K562 treated with DMSO at 1 percent for 48 hours (cell line): ENCODE results near the gene SNRPE. TPM values are rescaled to one million over a fixed set of nuclear protein-coding genes. Genes with fewer than 3 reads are reported as not detected.

Source experiments
- total RNA-seq: library from RNA; unstranded; fragments of 300-600 nt; gene quantifications from 2 replicates; pipeline ENCODE4 v1.2.3, GENCODE V29; 2022; ENCODE audit warnings: low replicate concordance; ENCODE audit errors: extremely low read depth

The SNRPE gene
- not detected in 2 replicates for total RNA-seq

DNA sequence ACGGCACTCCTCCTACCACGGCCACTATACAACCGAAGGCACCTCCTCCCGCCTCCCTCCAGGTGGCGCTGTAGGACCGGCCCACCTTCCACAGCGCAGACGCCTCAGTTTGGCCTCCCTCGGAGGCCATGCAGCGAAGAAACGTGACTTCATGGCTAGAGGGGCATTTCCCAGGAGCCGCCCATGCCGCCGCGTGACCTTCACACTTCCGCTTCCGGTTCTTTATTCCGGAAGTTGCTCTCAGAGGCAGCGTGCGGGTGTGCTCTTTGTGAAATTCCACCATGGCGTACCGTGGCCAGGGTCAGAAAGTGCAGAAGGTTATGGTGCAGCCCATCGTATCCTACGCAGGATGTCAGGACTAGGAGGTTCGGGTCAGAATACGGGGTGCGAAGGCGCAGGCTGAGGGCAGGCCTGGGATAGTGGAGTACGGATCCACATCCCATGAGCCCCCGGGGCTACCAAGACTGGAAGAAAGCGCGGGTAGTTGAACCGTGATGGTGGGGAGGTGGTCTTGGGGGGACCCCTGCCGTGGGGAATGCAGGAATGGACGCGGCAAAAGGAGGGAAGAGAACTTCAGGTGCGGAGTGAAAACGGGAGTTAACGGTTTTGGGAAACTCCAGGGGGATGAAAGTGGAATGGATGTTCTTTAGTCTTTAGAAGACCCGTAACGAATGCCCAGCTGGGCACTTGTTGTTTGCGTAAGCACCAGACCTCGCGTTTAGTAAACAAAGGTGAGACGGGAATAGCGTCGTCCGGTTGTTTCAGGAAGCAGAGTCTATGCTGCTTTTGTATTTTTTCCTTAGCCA is at the start of gene SNRPE:
Gene SNRPE (plus strand): TSS at position 221 of the 806 bp plus-strand sequence. CDS start 61 bp downstream, at position 282.

Other genes with a start within 250 kb of the SNRPE start
- not detected in 2 replicates for gene ATP2B4, start 234.8 kb upstream of the SNRPE start, total RNA-seq
- gene LAX1, start 96.4 kb upstream of the SNRPE start, total RNA-seq, result not detected in 2 replicates
- gene ZBED6, start 66.0 kb upstream of the SNRPE start, total RNA-seq, result not detected in 2 replicates
- gene ZC3H11A, start 66.0 kb upstream of the SNRPE start, total RNA-seq, result 82.3 TPM in 1 of 2 replicates, not detected in the other
- gene SOX13, start 211.5 kb downstream of the SNRPE start, total RNA-seq, result not detected in 2 replicates